CD14-positive monocyte (primary cell): ENCODE data around the gene TEX54. TPM values are rescaled to one million over a fixed set of nuclear protein-coding genes. Genes with fewer than 3 reads are reported as not detected.

Source experiments
- DNase-seq, 3 donors: peaks; one replicate each; pipeline ENCODE4 v3.0.0-alpha.2; 2011 to 2022
- H2AFZ ChIP-seq: 2 replicates; pipeline ENCODE4 v1.6.0; 2012; ENCODE audit warnings: mild to moderate bottlenecking, low read depth, low read length, inconsistent platforms; ENCODE audit not compliant: insufficient read depth, poor library complexity, severe bottlenecking
- H3K27ac ChIP-seq, 2 donors: 1 replicate in 1 of 2; 2 replicates in 1 of 2; pipeline ENCODE4 v1.5.1; 2012 to 2013; ENCODE audit warnings: low read length in 2 of 2, control low read depth in 1 of 2, inconsistent platforms in 1 of 2, low read depth in 1 of 2, mild to moderate bottlenecking in 1 of 2
- H3K27me3 ChIP-seq, 2 donors: one replicate each; pipeline versions ENCODE4 v1.6.0 to v1.6.1; 2011 to 2013; ENCODE audit warnings: low read length in 2 of 2; ENCODE audit not compliant: control insufficient read depth in 2 of 2, insufficient read depth in 2 of 2
- H3K36me3 ChIP-seq, 2 donors: replicated peaks in 1 of 2; 1 replicate in 1 of 2; 2 replicates in 1 of 2; pipeline versions ENCODE4 v1.5.1 to v1.6.1; 2012 to 2013; ENCODE audit warnings: low read length in 2 of 2, control low read depth in 1 of 2, inconsistent platforms in 1 of 2, mild to moderate bottlenecking in 1 of 2; ENCODE audit not compliant: insufficient read depth in 2 of 2, control insufficient read depth in 1 of 2
- H3K4me1 ChIP-seq, 2 donors: 1 replicate in 1 of 2; 2 replicates in 1 of 2; pipeline versions ENCODE4 v1.5.1 to v1.6.1; 2012 to 2013; ENCODE audit warnings: low read length in 2 of 2, control low read depth in 1 of 2, inconsistent platforms in 1 of 2, mild to moderate bottlenecking in 1 of 2, moderate library complexity in 1 of 2; ENCODE audit not compliant: insufficient read depth in 2 of 2, control insufficient read depth in 1 of 2
- H3K4me2 ChIP-seq: replicated peaks from 2 replicates; pipeline ENCODE3; 2012; ENCODE audit warnings: low read length, moderate library complexity, mild to moderate bottlenecking; ENCODE audit not compliant: poor library complexity, severe bottlenecking; ENCODE audit errors: extremely low read depth
- H3K4me3 ChIP-seq, 3 experiments: fragments of 200-600 bp in 1 of 3; sonication (generic) in 1 of 3; replicated peaks in 1 of 3; 1 replicate in 2 of 3; 2 replicates in 1 of 3; pipeline ENCODE4 v1.5.1; 2011 to 2013; ENCODE audit warnings: low read length in 3 of 3, mild to moderate bottlenecking in 3 of 3, control low read depth in 2 of 3, low read depth in 2 of 3, inconsistent platforms in 1 of 3, moderate library complexity in 1 of 3
- H3K79me2 ChIP-seq: 2 replicates; pipeline ENCODE4 v1.6.0; 2012; ENCODE audit warnings: mild to moderate bottlenecking, control low read depth, inconsistent platforms, low read length, moderate library complexity; ENCODE audit not compliant: insufficient read depth
- H3K9ac ChIP-seq: 2 replicates; pipeline ENCODE4 v1.6.0; 2017; ENCODE audit warnings: low read length, mild to moderate bottlenecking; ENCODE audit not compliant: insufficient read depth, poor library complexity, severe bottlenecking
- H3K9me3 ChIP-seq, 2 donors: replicated peaks in 1 of 2; 1 replicate in 1 of 2; 2 replicates in 1 of 2; pipeline versions ENCODE4 v1.5.1 to v1.6.1; 2012 to 2013; ENCODE audit warnings: low read length in 2 of 2, control low read depth in 1 of 2; ENCODE audit not compliant: control insufficient read depth in 1 of 2, insufficient read depth in 1 of 2
- H4K20me1 ChIP-seq: 2 replicates; pipeline ENCODE4 v1.6.0; 2012; ENCODE audit warnings: mild to moderate bottlenecking, low read length, control low read depth, moderate library complexity; ENCODE audit not compliant: insufficient read depth
- H3K27ac Mint-ChIP-seq, 7 donors: one replicate each; pipeline ENCODE4 v1.8.0; 2020; ENCODE audit warnings: mild to moderate bottlenecking in 7 of 7, mixed read lengths in 7 of 7, moderate library complexity in 6 of 7, inconsistent platforms in 2 of 7
- H3K27me3 Mint-ChIP-seq, 3 donors: one replicate each; pipeline ENCODE4 v1.8.0; 2021 to 2022; ENCODE audit warnings: low read depth in 3 of 3, mild to moderate bottlenecking in 3 of 3, mixed read lengths in 3 of 3, moderate library complexity in 3 of 3, inconsistent platforms in 1 of 3
- H3K36me3 Mint-ChIP-seq, 2 donors: one replicate each; pipeline ENCODE4 v1.8.0; 2020; ENCODE audit warnings: mixed read lengths in 2 of 2, inconsistent platforms in 1 of 2, mild to moderate bottlenecking in 1 of 2
- H3K4me1 Mint-ChIP-seq: one replicate; pipeline ENCODE4 v1.8.0; 2020; ENCODE audit warnings: mild to moderate bottlenecking, mixed read lengths
- H3K4me3 Mint-ChIP-seq, 2 donors: one replicate each; pipeline ENCODE4 v1.8.0; 2020; ENCODE audit warnings: mild to moderate bottlenecking in 2 of 2, mixed read lengths in 2 of 2, moderate library complexity in 1 of 2
- H3K9me3 Mint-ChIP-seq, 7 donors: one replicate each; pipeline ENCODE4 v1.8.0; 2020 to 2022; ENCODE audit warnings: mixed read lengths in 7 of 7, mild to moderate bottlenecking in 6 of 7, moderate library complexity in 6 of 7, inconsistent platforms in 2 of 7
- CTCF ChIP-seq: fragments of 200-600 bp; IDR thresholded peaks from one replicate; pipeline ENCODE4 v1.8.0; 2022; ENCODE audit warnings: antibody characterized with exemption, mild to moderate bottlenecking
- WGBS: methylation state at CpG from one replicate; pipeline ENCODE4 v1.1.5; 2013; ENCODE audit warnings: missing lambda C conversion rate; ENCODE audit not compliant: insufficient coverage; 5-methylcytosine and 5-hydroxymethylcytosine counted together
- intact Hi-C, 2 donors: fragments of 100-400 bp; cut with micrococcal nuclease; formaldehyde crosslinking; loops; one replicate each; pipeline versions ENCODE4 v1.15.0 to v1.15.1; 2023
- polyA plus RNA-seq, 3 donors: library from polyadenylated mRNA; depleted of rRNA in 1 of 3; unstranded in 2 of 3; stranded (reverse) in 1 of 3; fragments of 300-500 nt in 2 of 3; fragments of >200 nt in 1 of 3; fragmentation: Illumina TruSeq in 2 of 3; gene quantifications; 1 replicate in 2 of 3; 2 replicates in 1 of 3; pipeline ENCODE4 v1.2.3, GENCODE V29; 2012 to 2021

TEX54 gene
- polyA plus RNA-seq, 3 donors: 0.74 TPM; not detected in 2

GRCh38 chr11:62874851-62875250 lies 42.2 kb upstream of the TEX54 start:
- H3K36me3 ChIP-seq: no peaks in the 10 kb centered on the region
- Mint-ChIP-seq H3K9me3 (no peaks in the 10 kb centered on the region), H3K27me3 (peaks cover 0 to 2% (median 0%) of the 10 kb centered on the region in 3 donors), H3K36me3 (no peaks in the 10 kb centered on the region), H3K4me3 (no peak overlapping the region), H3K27ac (peak overlapping the region in 1 of 7 donors; percentile 3), H3K4me1 (peaks cover 6% of the 10 kb centered on the region)
- H2AFZ ChIP-seq: no peak overlapping the region
- 100% methylated on average over 3 of the region's 7 CpGs for WGBS
- H3K79me2 ChIP-seq: peaks cover 7% of the 10 kb centered on the region
- peaks cover 4 to 6% of the 10 kb centered on the region in 2 donors for H3K4me1 ChIP-seq
- H3K9ac ChIP-seq: no peak overlapping the region
- TF ChIP-seq CTCF: no peak
- no peak overlapping the region for H3K4me3 ChIP-seq
- intact Hi-C loops: no loop called here
- no peak overlapping the region for H3K4me2 ChIP-seq
- H3K27ac ChIP-seq: no peak overlapping the region
- H3K9me3 ChIP-seq: no peaks in the 10 kb centered on the region
- no peaks in the 10 kb centered on the region for H3K27me3 ChIP-seq
- DNase-seq: no peak
- H4K20me1 ChIP-seq: no peaks in the 10 kb centered on the region

DNA sequence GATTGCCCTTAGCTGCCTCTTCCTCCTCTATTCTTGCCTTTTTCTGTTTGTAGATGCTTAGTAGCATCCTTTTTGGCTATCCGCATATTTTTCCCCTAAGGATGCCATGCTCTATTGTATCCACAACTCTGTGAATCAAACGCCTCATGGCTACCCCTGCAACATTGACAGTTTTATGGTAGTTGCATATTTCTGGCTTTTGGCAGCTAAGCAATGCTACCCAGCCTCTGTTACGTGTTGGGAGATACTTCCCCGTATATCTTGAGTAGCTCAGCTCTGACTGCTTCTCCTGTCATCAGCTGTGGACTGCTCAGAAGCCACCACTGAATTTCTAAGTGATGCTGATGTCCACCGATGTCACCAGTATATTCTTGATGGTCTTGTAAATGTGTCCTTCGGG lies 33.0 kb upstream of the TEX54 start:
- Mint-ChIP-seq H3K27me3 (no peaks in the 10 kb centered on the region), H3K9me3 (no peaks in the 10 kb centered on the region), H3K4me1 (peaks cover 6% of the 10 kb centered on the region), H3K4me3 (no peak overlapping the region), H3K27ac (no peak overlapping the region), H3K36me3 (peaks cover 2% of the 10 kb centered on the region in 2 donors)
- Histone ChIP-seq H3K36me3 (no peaks in the 10 kb centered on the region), H3K9me3 (no peaks in the 10 kb centered on the region), H3K27ac (no peak overlapping the region), H3K4me3 (no peak overlapping the region), H3K4me2 (no peak overlapping the region), H2AFZ (no peak overlapping the region), H3K9ac (no peak overlapping the region), H4K20me1 (no peaks in the 10 kb centered on the region), H3K79me2 (peaks cover 11% of the 10 kb centered on the region), H3K4me1 (no peaks in the 10 kb centered on the region), H3K27me3 (no peaks in the 10 kb centered on the region)
- no CpG with 5 or more reads among the region's 6 CpGs for WGBS
- TF ChIP-seq CTCF: no peak
- intact Hi-C loops: loop anchor here in 1 of 2 donors (10.0 kb wide), 1 partner anchor 271 kb away; the partner anchor contains the start of gene TUT1
- no peak for DNase-seq
